Fibroblast of mammary gland (primary cell): ENCODE data around the gene TMEM219.

ENCODE experiments used
- DNase-seq: peaks from one replicate; pipeline ENCODE4 v3.0.0-alpha.2; 2010; ENCODE audit warnings: low read depth
- H3K4me3 ChIP-seq: 2 replicates; pipeline ENCODE4 v1.5.1; 2011; ENCODE audit warnings: low read depth, mild to moderate bottlenecking, low read length, moderate library complexity; ENCODE audit not compliant: control insufficient read depth
- CTCF ChIP-seq: conservative IDR thresholded peaks from 2 replicates; pipeline ENCODE4 v1.5.1; 2011; ENCODE audit warnings: low read depth, low read length, inconsistent platforms; ENCODE audit not compliant: control insufficient read depth, insufficient read depth

TMEM219 gene

GRCh38 chr16:29975134-29975538 lies 13.3 kb downstream of the TMEM219 start:
- H3K4me3 ChIP-seq = peak overlapping the region; percentile 90
- no peak for TF ChIP-seq CTCF
- DNase-seq = no peak

GRCh38 chr16:29975811-29976511 lies 14.1 kb downstream of the TMEM219 start:
- TF ChIP-seq CTCF = no peak
- H3K4me3 ChIP-seq = peak overlapping the region; percentile 90
- no peak for DNase-seq

DNA sequence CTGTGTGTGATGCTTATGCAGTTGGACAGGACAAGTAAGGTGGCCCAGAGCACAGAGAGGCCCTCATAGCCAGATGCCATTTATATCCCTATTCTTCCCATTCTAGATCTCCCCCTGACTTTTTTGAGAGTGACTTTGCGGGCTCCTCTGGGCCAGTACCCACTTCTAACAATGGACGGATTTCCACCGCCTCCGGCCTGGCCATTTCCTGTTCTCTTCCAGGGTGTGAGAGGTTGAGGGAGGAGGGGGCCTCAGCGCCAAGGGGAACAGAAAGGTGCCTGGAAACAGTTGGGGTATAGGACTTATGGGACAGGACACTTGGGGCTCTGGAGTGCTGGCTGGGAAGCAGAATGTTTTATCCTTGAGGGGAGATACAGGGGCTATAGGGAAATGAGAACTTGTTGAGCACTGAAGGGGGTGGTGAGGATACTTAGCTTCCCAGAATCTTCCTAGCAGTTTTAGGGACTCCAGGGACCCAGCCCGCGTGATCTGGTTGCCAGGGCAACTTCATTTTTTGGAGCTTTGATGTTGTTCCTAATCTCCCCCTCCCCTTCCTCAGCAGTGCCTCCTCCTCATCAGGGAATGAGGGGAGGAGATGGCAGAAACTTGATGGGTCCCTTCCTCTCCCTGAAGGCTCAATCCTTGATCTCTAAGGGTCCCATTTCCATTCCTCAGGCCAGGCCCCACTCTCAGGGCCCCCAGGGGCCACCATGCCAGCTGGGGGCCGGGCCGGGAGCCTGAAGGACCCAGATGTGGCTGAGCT lies 15.4 kb downstream of the TMEM219 start:
- H3K4me3 ChIP-seq = no peak overlapping the region
- TF ChIP-seq CTCF = no peak
- DNase-seq = no peak

GRCh38 chr16:29978081-29978480 lies 16.2 kb downstream of the TMEM219 start:
- H3K4me3 ChIP-seq = no peak overlapping the region
- no peak for DNase-seq
- no peak for TF ChIP-seq CTCF

DNA sequence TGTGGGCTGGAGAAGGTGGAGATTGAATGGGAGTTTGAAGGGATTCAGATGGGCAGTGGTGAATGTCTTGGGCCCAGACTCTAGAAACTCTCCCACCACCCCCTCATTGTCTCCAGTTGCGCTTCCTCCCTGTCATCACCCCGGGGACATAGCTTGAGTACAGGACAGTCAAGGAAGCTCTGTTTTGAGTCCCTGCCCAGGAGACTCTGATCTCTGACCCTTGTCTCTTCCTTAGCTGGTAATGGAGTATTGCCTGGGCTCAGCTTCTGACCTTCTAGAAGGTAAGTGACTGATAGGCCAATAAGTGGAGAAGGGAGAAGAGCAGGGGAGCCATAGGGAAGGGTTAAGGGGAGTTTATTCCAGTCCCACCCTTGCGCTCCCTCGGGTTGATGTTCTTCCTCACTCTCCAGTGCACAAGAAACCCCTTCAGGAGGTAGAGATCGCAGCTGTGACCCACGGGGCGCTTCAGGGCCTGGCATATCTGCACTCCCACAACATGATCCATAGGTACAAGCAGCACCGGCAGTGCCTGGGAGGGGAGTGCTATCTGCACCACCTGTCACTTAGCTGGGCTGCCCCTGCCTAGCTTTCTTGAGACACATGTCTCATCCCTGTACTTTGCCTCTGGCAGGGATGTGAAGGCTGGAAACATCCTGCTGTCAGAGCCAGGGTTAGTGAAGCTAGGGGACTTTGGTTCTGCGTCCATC lies 16.8 kb downstream of the TMEM219 start:
- no peak for DNase-seq
- no peak overlapping the region for H3K4me3 ChIP-seq
- no peak for TF ChIP-seq CTCF

GRCh38 chr16:29982560-29983419 lies 20.9 kb downstream of the TMEM219 start:
- no peak for TF ChIP-seq CTCF
- DNase-seq = no peak
- H3K4me3 ChIP-seq = no peak overlapping the region
